ENCODE data around the gene GALNT7. TPM values are rescaled to one million over a fixed set of nuclear protein-coding genes. Genes with fewer than 3 reads are reported as not detected.
A peak's percentile ranks its signal among the peaks of the same experiment; 100 is the strongest.

The GALNT7 gene
- total and polyA plus RNA-seq, 4 donors = 9.3 to 32.7 (median 14.3) TPM

- WGBS, 2 donors = 83 to 93% methylated on average over 5 of the region's 5 CpGs
- H3K4me1 ChIP-seq (ENCODE audit: control insufficient read depth in 5 of 5, insufficient read depth in 5 of 5, low read length in 5 of 5) = peaks cover 0 to 40% (median 7%) of the 10 kb centered on the region in 5 donors
- no peak for ATAC-seq (ENCODE audit: insufficient read depth, low FRiP score)
Observed at GRCh38 chr4:173233857-173234256, 65.2 kb downstream of the GALNT7 start.

GRCh38 chr4:173235050-173235449 lies 66.4 kb downstream of the GALNT7 start:
- no peak for TF ChIP-seq CTCF (IDR thresholded peaks at IDR 0.05; ENCODE audit: control extremely low read depth, extremely low read depth)
- ATAC-seq (ENCODE audit: insufficient read depth, low FRiP score) (no peak), DNase-seq (no peak)
- H3K27ac ChIP-seq (ENCODE audit: low read depth in 1 of 2, low read length in 1 of 2) = no peak overlapping the region
- no peak overlapping the region for H3K4me3 ChIP-seq
- no peaks in the 10 kb centered on the region for H3K27me3 ChIP-seq (ENCODE audit: control insufficient read depth in 3 of 3, insufficient read depth in 3 of 3, low read length in 2 of 3)
- 97% methylated on average over 3 of the region's 3 CpGs for WGBS, 2 donors
- H3K9ac ChIP-seq (ENCODE audit: insufficient read depth in 1 of 2, low read length in 2 of 2) = no peak overlapping the region
- H3K4me1 ChIP-seq (ENCODE audit: control insufficient read depth in 5 of 5, insufficient read depth in 5 of 5, low read length in 5 of 5) = peaks cover 0 to 36% (median 7%) of the 10 kb centered on the region in 5 donors
- H3K36me3 ChIP-seq (ENCODE audit: control insufficient read depth in 4 of 4, insufficient read depth in 4 of 4, low read length in 4 of 4) = no peaks in the 10 kb centered on the region
- H3K9me3 ChIP-seq (ENCODE audit: control insufficient read depth in 4 of 4, insufficient read depth in 3 of 4, low read length in 3 of 4) = no peaks in the 10 kb centered on the region

More at GRCh38 chr4:173233857-173234256, 65.2 kb downstream of the GALNT7 start:
- TF ChIP-seq CTCF (IDR thresholded peaks at IDR 0.05; ENCODE audit: control extremely low read depth, extremely low read depth) = no peak
- peak in 2 of 3 donors; percentile 29 to 59 for DNase-seq
- no peak overlapping the region for H3K27ac ChIP-seq (ENCODE audit: low read depth in 1 of 2, low read length in 1 of 2)
- H3K4me3 ChIP-seq = no peak overlapping the region
- no peaks in the 10 kb centered on the region for H3K36me3 ChIP-seq (ENCODE audit: control insufficient read depth in 4 of 4, insufficient read depth in 4 of 4, low read length in 4 of 4)
- no peaks in the 10 kb centered on the region for H3K9me3 ChIP-seq (ENCODE audit: control insufficient read depth in 4 of 4, insufficient read depth in 3 of 4, low read length in 3 of 4)
- H3K27me3 ChIP-seq (ENCODE audit: control insufficient read depth in 3 of 3, insufficient read depth in 3 of 3, low read length in 2 of 3) = no peaks in the 10 kb centered on the region
- H3K9ac ChIP-seq (ENCODE audit: insufficient read depth in 1 of 2, low read length in 2 of 2) = no peak overlapping the region

- Histone ChIP-seq H3K27ac (ENCODE audit: low read depth in 1 of 2, low read length in 1 of 2) (no peak overlapping the region), H3K4me3 (no peak overlapping the region), H3K27me3 (ENCODE audit: control insufficient read depth in 3 of 3, insufficient read depth in 3 of 3, low read length in 2 of 3) (no peaks in the 10 kb centered on the region), H3K36me3 (ENCODE audit: control insufficient read depth in 4 of 4, insufficient read depth in 4 of 4, low read length in 4 of 4) (no peaks in the 10 kb centered on the region), H3K4me1 (ENCODE audit: control insufficient read depth in 5 of 5, insufficient read depth in 5 of 5, low read length in 5 of 5) (peaks cover 0 to 36% (median 7%) of the 10 kb centered on the region in 5 donors), H3K9me3 (ENCODE audit: control insufficient read depth in 4 of 4, insufficient read depth in 3 of 4, low read length in 3 of 4) (no peaks in the 10 kb centered on the region), H3K9ac (ENCODE audit: insufficient read depth in 1 of 2, low read length in 2 of 2) (no peak overlapping the region)
- no peak for ATAC-seq (ENCODE audit: insufficient read depth, low FRiP score)
- peak in 2 of 3 donors; percentile 38 to 55 for DNase-seq
- 64 to 75% methylated on average over 3 of the region's 3 CpGs for WGBS, 2 donors
- TF ChIP-seq CTCF (IDR thresholded peaks at IDR 0.05; ENCODE audit: control extremely low read depth, extremely low read depth) = no peak
Observed at GRCh38 chr4:173236301-173236700, 67.7 kb downstream of the GALNT7 start.

GRCh38 chr4:173237152-173237551 lies 68.5 kb downstream of the GALNT7 start:
- ATAC-seq (ENCODE audit: insufficient read depth, low FRiP score) (no peak), DNase-seq (peak in 2 of 3 donors; percentile 43 to 48)
- no peak for TF ChIP-seq CTCF (IDR thresholded peaks at IDR 0.05; ENCODE audit: control extremely low read depth, extremely low read depth)
- 47 to 71% methylated on average over 2 of the region's 2 CpGs for WGBS, 2 donors
- Histone ChIP-seq H3K4me3 (no peak overlapping the region), H3K9me3 (ENCODE audit: control insufficient read depth in 4 of 4, insufficient read depth in 3 of 4, low read length in 3 of 4) (no peaks in the 10 kb centered on the region), H3K27me3 (ENCODE audit: control insufficient read depth in 3 of 3, insufficient read depth in 3 of 3, low read length in 2 of 3) (no peaks in the 10 kb centered on the region), H3K9ac (ENCODE audit: insufficient read depth in 1 of 2, low read length in 2 of 2) (no peak overlapping the region), H3K36me3 (ENCODE audit: control insufficient read depth in 4 of 4, insufficient read depth in 4 of 4, low read length in 4 of 4) (no peaks in the 10 kb centered on the region), H3K27ac (ENCODE audit: low read depth in 1 of 2, low read length in 1 of 2) (no peak overlapping the region), H3K4me1 (ENCODE audit: control insufficient read depth in 5 of 5, insufficient read depth in 5 of 5, low read length in 5 of 5) (peaks cover 0 to 36% (median 7%) of the 10 kb centered on the region in 5 donors)
